Esophagus muscularis mucosa (tissue), 4 donors: Measurements from ENCODE around the gene STK24.

Experiments used
- CTCF ChIP-seq, 3 experiments: fragments of 200-600 bp in 2 of 3; fragments of 450-650 bp in 1 of 3; sonication (generic) in 2 of 3; IDR thresholded peaks; one replicate each; pipeline ENCODE4 v1.5.1; 2017 to 2019; ENCODE audit warnings: antibody characterized with exemption in 3 of 3, mild to moderate bottlenecking in 2 of 3, moderate library complexity in 1 of 3
- EP300 ChIP-seq: sonication (generic); formaldehyde crosslinking; IDR thresholded peaks from one replicate; pipeline ENCODE4 v1.6.1; 2017; ENCODE audit warnings: antibody characterized with exemption
- POLR2AphosphoS5 ChIP-seq, 2 donors: sonication (generic); formaldehyde crosslinking; IDR thresholded peaks; one replicate each; pipeline ENCODE4 v1.6.1; 2017; ENCODE audit warnings: antibody characterized with exemption in 2 of 2

DNA sequence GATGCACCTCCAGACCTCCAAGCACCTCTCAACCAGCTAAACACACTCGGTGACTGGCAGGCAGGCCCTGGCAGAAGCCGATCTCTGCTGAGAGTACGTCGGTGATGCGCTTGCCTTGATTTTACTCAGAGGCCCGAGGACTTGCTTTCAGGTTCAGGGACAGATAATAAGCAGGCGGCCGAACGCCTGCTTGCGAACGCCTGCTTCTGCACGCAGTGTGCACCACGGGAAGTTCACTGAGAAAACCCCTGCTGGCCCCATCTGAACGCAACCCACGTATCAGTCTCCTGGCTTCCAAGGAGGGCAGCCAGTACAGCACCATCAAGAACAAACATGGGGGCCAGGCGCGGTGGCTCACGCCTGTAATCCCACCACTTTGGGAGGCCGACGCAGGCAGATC is 108.0 kb downstream of the STK24 start:
- TF ChIP-seq CTCF (IDR thresholded peaks at IDR 0.05) (no peak), POLR2AphosphoS5 (IDR thresholded peaks at IDR 0.05) (no peak), EP300 (no peak)
